Motor neuron (in vitro differentiated cells): ENCODE measurements around the gene USP4. TPM values are rescaled to one million over a fixed set of nuclear protein-coding genes. Genes with fewer than 3 reads are reported as not detected.

Experiments
- ATAC-seq, 8 experiments: fragments of 200-7000 bp; cut with Tn5 transposase; replicated peaks in 6 of 8; 2 replicates each; pipeline ENCODE4 v1.8.0; 2021; ENCODE audit warnings: mild to moderate bottlenecking in 8 of 8, moderate library complexity in 8 of 8
- H3K27ac ChIP-seq, 2 donors: fragments of 250-450 bp; sonication (Bioruptor Pico); 2 replicates each; pipeline ENCODE4 v1.9.0; 2021; ENCODE audit warnings: antibody characterized with exemption in 2 of 2, mild to moderate bottlenecking in 2 of 2, moderate library complexity in 1 of 2
- H3K4me1 ChIP-seq, 2 donors: fragments of 250-450 bp; sonication (Bioruptor Pico); replicated peaks in 1 of 2; 2 replicates each; pipeline ENCODE4 v1.6.1; 2021; ENCODE audit warnings: antibody characterized with exemption in 2 of 2, mild to moderate bottlenecking in 2 of 2, moderate library complexity in 1 of 2
- H3K4me3 ChIP-seq, 5 donors: fragments of 250-450 bp; sonication (Bioruptor Pico); 2 replicates each; pipeline ENCODE4 v1.9.0; 2021; ENCODE audit warnings: antibody characterized with exemption in 5 of 5, mild to moderate bottlenecking in 5 of 5, moderate library complexity in 4 of 5
- WGBS, 10 experiments: fragments of 450-650 bp; shearing (Covaris generic); methylation state at CpG; one replicate each; pipeline ENCODE4 v1.0.0; 2022; 5-methylcytosine and 5-hydroxymethylcytosine counted together
- in situ Hi-C, 9 experiments: fragments of 400-800 bp; cut with MboI; loops; one replicate each; pipeline ENCODE4 v1.15.0; 2021; ENCODE audit warnings: low sequenced_read_pairs in 9 of 9, low pct_unique_long_range_greater_than_20kb in 2 of 9; ENCODE audit not compliant: unreplicated experiment in 9 of 9
- total RNA-seq, 8 experiments: library from RNA; unstranded; fragments of 300-600 nt; gene quantifications; 2 replicates each; pipeline versions ENCODE4 v1.2.3 to v1.2.4, GENCODE V29; 2022

The USP4 gene
- total RNA-seq, 8 experiments from 2014 or later, result 14.5 to 56.9 (median 20.0) TPM

DNA sequence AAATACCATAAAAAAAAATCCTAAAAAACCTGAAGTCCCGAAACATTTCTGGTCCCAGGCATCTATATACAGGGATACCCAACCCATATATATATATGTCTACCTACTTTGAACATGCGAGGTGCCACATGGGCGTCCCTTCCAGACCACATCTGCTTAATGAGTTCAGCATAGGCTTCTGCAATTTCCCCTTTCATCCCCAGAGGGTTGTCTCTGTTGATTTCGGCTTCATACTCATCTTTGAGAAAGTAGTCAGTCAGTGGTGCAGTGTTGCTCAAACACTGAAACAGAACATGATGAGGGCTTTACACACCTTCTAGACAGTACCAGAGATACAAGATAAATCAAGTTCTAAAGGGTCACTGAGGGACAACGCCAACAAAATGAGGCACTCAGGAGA lies 34.2 kb downstream of the USP4 start:
- Histone ChIP-seq H3K4me1 (no peaks in the 10 kb centered on the region), H3K4me3 (no peak overlapping the region), H3K27ac (no peak overlapping the region)
- no peak for ATAC-seq
- in situ Hi-C loops, result no loop called here
- 88 to 100% (median 95%) methylated on average over 1 to 5 of the region's 5 CpGs; no CpG with 5 or more reads in 4 of the 10 experiments for WGBS, 10 experiments

DNA sequence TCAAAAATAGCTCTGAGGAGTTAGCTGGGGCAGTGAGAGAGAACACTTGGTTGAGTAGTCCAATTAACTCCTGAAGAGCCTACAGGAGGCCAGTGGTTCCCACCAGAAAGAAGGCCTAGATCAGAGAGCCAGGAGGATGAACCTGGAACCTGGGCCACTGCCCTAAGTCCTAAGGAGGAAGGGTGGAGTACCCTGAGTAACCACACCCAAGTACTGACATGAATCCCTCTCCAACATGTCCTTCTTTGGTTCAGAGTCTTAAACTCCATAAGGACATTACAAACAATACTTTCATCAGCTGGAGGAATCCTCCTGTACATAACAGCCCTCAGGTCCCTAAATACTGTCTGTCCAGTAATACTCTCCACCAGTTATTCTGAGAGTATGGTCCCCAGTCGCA lies 37.2 kb downstream of the USP4 start:
- H3K4me1 ChIP-seq, result no peaks in the 10 kb centered on the region
- H3K27ac ChIP-seq, result no peak overlapping the region
- WGBS, 10 experiments, result 100% methylated on average over 1 of the region's 1 CpG; no CpG with 5 or more reads in 6 of the 10 experiments
- peak in 2 of 8 experiments; percentile 58 to 74 for ATAC-seq
- in situ Hi-C loops, result no loop called here
- H3K4me3 ChIP-seq, result no peak overlapping the region

DNA sequence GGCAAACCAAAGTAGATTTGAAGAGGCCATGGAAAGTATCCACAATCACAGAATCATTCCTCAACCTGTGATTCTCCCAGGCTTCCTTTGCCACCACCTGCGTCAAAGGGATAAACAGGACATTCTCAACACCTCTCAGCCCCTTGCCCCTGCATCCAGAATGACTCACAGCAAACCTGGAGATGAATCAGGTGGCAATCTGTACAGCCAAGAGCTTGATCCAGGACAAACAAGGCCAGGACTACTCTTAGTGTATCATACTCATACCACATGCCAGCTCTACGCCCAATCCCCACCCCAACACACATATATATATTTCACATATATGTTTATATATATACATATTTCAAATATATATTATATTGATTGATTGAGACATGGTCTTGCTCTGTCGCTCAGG lies 39.3 kb downstream of the USP4 start:
- WGBS, 10 experiments, result 90 to 100% (median 100%) methylated on average over 1 to 3 of the region's 3 CpGs; no CpG with 5 or more reads in 2 of the 10 experiments
- no peak overlapping the region for H3K27ac ChIP-seq
- no peaks in the 10 kb centered on the region for H3K4me1 ChIP-seq
- no peak for ATAC-seq
- in situ Hi-C loops, result no loop called here
- H3K4me3 ChIP-seq, result no peak overlapping the region

DNA sequence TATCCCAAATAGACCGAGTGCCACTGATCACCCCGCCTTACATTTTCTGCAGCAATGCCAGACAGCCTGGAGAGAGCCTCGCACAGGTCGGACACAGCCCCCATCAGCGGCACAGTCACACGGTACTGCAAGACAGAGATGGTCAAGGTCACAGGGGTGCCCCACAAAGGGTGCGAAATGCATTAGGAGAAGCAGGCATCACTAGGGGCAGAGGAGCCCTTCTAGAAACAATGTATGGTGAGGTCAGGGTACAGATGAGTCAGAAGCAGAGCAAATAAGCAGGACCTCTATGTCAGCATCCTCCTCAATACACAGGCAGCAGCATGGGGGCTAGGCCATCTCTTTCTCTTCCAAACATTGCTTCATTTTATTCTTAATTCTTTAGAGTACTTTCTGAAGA lies 41.3 kb downstream of the USP4 start:
- no peak overlapping the region for H3K27ac ChIP-seq
- no peak overlapping the region for H3K4me3 ChIP-seq
- 80 to 100% (median 100%) methylated on average over 1 to 6 of the region's 7 CpGs; no CpG with 5 or more reads in 5 of the 10 experiments for WGBS, 10 experiments
- peak in 1 of 8 experiments; percentile 30 for ATAC-seq
- H3K4me1 ChIP-seq, result no peaks in the 10 kb centered on the region
- in situ Hi-C loops, result no loop called here

DNA sequence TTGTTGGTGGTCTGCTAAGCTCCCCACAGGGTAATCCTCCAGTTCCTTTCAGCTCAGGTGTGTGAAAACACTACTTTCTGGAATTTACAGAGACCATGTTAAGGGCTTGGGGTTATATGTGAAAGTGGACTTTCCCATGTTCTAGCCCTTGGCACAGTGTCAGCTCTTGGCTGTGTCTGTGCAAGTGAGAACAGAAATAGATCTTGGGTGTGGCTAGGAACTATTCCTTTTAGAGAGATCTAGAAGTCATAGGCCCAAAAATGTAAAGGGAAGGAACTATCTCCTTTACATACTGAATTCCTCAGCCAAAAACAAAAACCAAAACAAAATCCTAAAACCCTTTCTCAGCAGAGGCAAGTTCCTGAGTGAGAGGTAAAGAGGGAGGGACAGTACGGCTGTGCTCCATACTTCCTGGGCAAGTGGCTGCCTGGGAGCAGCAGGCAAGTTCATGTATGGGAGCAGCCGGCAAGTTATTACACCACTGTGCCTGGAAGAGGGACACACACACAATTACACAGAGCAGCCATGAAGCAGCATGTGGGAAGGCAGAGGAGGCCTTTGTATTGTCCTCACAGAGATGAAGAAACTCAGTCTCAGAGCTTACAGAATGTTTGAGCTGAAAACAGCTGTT lies 43.0 kb downstream of the USP4 start:
- 67 to 100% (median 95%) methylated on average over 1 to 2 of the region's 2 CpGs; no CpG with 5 or more reads in 5 of the 10 experiments for whole genome bisulfite sequencing, 10 experiments
- H3K4me1 ChIP-seq, result no peaks in the 10 kb centered on the region
- no peak overlapping the region for H3K27ac ChIP-seq
- ATAC-seq, result peak in 3 of 8 experiments; percentile 85 to 96 (median 92)
- in situ Hi-C loops, result no loop called here
- H3K4me3 ChIP-seq, result no peak overlapping the region

DNA sequence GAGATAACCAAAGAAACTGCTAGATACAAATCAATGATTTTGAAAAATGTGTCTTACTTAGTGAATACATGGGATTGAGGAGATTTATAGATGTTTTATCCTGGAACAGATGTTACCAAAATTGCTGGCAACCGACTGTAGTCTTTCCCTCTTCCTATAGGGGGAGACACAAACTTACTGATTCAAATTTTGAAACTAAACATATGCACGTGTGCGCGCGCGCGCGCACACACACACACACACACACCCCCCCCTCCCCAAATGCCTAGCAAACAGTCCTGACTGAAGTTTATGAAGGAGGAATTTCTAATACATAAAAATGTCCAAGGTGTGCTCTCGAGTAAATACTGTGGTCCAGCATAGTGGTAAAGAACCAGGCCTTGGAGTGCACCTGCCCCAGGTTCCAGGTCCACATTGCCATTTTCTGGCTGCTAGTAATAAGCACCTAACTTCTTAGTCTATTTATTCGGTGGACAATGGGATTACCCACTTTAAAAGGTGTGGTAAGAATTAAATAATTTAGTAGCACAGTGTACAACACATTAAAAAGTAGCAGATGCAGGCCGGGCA lies 44.3 kb downstream of the USP4 start:
- ATAC-seq, result no peak
- no peak overlapping the region for H3K4me3 ChIP-seq
- no peak overlapping the region for H3K27ac ChIP-seq
- in situ Hi-C loops, result no loop called here
- WGBS, 10 experiments, result 42 to 100% (median 72%) methylated on average over 1 to 8 of the region's 11 CpGs
- H3K4me1 ChIP-seq, result no peaks in the 10 kb centered on the region

DNA sequence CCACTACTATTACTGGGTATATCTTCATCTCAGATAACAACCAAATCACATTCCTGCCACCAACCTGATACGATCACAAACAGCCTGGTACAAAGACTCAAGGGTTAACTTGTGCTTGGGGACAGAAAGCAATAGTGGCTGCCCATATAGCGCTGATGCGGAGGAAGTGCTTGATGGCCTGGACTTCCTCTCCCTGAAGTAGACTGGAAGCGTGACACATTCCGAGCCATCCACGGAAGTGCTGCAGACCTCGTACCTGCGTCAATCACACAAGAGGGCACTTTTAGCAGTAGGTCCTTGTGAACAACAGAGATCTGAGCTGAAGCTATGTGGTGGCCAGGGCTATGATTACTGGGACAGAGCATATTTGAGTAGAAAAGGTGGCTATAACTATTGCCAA lies 45.5 kb downstream of the USP4 start:
- Histone ChIP-seq H3K4me3 (no peak overlapping the region), H3K27ac (no peak overlapping the region), H3K4me1 (no peaks in the 10 kb centered on the region)
- in situ Hi-C loops, result no loop called here
- ATAC-seq, result no peak
- 79 to 100% (median 97%) methylated on average over 1 to 6 of the region's 8 CpGs; no CpG with 5 or more reads in 1 of the 10 experiments for WGBS, 10 experiments

DNA sequence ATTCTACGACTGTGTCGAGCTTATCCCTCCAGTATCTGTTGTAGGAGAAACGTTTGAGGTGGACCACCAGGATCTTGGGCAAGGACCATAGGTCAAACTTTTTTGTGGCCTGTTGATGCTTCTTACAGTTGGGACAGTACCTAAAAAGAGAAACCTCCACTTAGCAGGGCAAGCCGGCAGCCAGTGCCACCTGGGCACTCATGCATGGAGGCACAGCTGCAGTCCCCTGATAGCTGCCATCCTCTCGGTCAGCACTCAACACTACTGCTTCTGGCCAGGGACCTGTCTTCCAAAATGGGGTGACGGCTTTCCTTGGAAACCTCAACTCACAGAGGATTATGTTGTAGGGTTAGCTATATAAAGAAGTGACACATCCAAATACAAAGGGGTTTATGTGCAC lies 55.9 kb downstream of the USP4 start:
- WGBS, 10 experiments, result 80 to 100% (median 93%) methylated on average over 2 to 4 of the region's 6 CpGs; no CpG with 5 or more reads in 6 of the 10 experiments
- Histone ChIP-seq H3K4me1 (no peaks in the 10 kb centered on the region), H3K4me3 (no peak overlapping the region), H3K27ac (no peak overlapping the region)
- in situ Hi-C loops, result no loop called here
- ATAC-seq, result no peak

DNA sequence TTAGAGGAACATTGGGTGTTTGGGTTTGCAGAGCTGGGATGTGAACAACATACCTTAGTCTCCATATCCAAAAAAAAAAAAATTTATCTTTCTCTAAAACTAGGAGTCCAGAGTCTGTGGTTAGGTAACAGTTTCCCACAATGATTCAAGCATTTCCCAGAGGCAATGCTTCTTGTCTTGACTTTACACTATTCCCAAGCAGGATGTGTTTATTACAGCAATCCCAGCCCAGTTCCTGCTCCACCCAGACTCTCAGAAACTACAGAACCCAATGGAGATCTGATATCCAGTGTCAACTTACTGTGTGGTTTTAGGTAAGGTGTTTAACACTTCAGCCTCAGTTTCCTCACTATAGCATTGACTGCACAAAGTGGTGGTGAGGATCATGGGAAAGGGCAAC lies 60.5 kb downstream of the USP4 start:
- Histone ChIP-seq H3K4me1 (peaks cover 12 to 14% of the 10 kb centered on the region in 2 donors), H3K4me3 (no peak overlapping the region)
- peak in 1 of 8 experiments; percentile 7 for ATAC-seq

DNA sequence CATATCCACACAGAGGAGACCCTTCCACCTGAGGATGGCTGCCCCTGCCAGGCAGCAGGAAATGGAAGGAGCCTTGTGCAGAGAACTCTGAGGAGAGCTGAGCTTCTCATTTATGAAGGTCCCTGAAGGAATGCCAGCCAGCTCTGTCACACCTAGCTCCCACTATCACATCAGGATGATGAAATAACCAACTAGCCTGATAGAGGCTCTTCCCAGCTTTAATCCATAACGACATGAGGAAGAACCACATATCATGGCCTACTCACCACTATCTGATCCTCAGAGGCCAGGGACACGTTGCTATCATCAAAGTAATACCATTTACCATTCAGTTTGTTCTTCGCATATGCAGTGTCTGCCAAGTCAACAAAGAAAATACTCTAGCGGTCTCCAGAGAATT lies 61.3 kb downstream of the USP4 start:
- Histone ChIP-seq H3K27ac (no peak overlapping the region), H3K4me1 (peaks cover 12 to 14% of the 10 kb centered on the region in 2 donors), H3K4me3 (no peak overlapping the region)
- in situ Hi-C loops, result no loop called here
- 38 to 100% (median 85%) methylated on average over 2 to 4 of the region's 4 CpGs for WGBS, 10 experiments
- ATAC-seq, result peak in 2 of 8 experiments; percentile 20 to 26

More for the DNA sequence above, 60.5 kb downstream of the USP4 start:
- H3K27ac ChIP-seq, result no peak overlapping the region
- in situ Hi-C loops, result no loop called here

DNA sequence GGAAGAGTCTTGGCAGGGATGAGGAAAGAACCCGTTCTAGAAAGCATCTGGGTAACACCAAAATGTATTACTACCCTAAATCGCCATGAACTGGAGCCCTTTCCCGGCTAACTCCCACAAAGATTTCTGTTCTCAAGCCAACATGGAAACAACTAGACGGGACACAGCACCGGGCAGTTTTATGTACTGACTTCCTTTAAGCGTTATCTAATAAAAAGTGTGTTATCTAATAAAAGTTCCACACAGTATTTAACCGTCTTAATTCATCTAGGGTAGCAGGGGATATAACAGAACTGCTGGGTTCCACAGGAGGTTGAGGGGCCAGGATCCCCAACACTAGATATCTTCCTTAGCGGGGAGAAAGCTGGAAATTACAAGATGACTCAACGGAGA lies 62.5 kb downstream of the USP4 start:
- H3K27ac ChIP-seq, result peak overlapping the region; percentile 19 to 64
- no peak overlapping the region for H3K4me3 ChIP-seq
- in situ Hi-C loops, result no loop called here
- 13 to 96% (median 83%) methylated on average over 3 to 7 of the region's 9 CpGs; no CpG with 5 or more reads in 2 of the 10 experiments for WGBS, 10 experiments
- peaks cover 12 to 14% of the 10 kb centered on the region in 2 donors for H3K4me1 ChIP-seq
- peak in 2 of 8 experiments; percentile 16 for ATAC-seq

DNA sequence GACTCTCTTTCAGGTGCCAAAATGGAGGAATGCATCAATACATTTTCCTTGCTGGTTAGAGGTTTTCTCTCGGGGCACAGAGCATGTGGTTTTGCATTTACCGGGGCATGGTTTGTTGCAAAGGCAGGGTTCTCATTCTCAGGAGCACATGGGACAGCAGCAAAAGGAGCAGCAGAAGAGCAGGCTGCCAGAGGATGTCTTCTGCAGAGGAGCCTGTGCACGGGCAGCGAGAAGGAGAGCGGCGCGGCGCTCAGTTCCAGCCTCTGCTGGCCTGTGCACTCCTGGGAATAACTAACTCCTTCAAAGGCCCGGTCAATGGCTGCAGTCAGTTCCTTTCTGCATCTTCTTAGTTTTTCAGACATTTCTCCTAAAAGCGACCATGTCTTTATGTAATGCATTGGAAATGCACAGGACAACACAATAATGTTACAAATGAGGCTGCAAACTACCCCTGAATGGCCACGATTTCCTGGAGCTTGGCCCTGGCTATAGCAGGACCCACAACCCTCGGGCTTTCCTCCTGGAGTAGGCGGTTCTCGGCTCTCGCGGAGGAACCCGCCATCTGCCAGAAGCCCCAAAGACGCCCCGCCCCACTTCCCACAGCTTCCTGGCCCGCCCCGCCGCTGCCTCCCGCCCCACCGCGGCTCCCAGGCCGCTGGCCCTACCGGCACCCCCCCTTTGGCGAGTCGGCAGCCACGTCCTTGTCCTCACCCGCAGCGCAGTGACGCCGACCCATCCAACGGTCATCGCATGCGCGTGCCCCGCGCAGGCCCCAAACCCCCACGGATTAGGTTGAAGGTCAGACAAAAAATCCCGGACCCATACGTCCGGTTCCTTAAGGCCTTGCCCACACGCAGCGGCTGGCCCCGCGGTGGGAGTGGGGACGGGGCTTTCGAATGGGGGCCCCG lies 63.1 kb downstream of the USP4 start, which contains the start of gene C3orf62:
C3orf62 (minus strand) TSS at position 758 of the 908 bp plus-strand sequence; CDS start at position 398, 360 bp downstream.
- peak within 1 kb of the TSS in 1 of 5 donors; percentile 7 for H3K4me3 ChIP-seq
- peaks cover 12 to 14% of the 10 kb centered on the region in 2 donors for H3K4me1 ChIP-seq
- H3K27ac ChIP-seq, result peak within 1 kb of the TSS; percentile 28 to 64
- in situ Hi-C loops, result no loop called here
- 8 to 72% (median 37%) methylated on average over 2 to 11 of the region's 51 CpGs; no CpG with 5 or more reads in 2 of the 10 experiments for WGBS, 10 experiments
- ATAC-seq, result peak; percentile 73 to 95 (median 92)
